ENCODE measurements around the gene NRARP. TPM values are rescaled to one million over a fixed set of nuclear protein-coding genes. Genes with fewer than 3 reads are reported as not detected.

The NRARP gene
- total and polyA plus RNA-seq, 2 of the 8 experiments (the other 6 are each of a cell fraction or from before 2014, with no cell fraction given), result 32.5 to 37.2 TPM

- POLR2A ChIA-PET (ENCODE audit: partially characterized antibody), result interaction anchor here (0.6 to 11.9 kb wide), 3 partner anchors 12 to 184 kb away, joined by 3 to 129 read pairs (median 6); partner anchors contain the start of genes NRARP and TOR4A
- TF ChIP-seq CHD1 (IDR thresholded peaks at IDR 0.05; ENCODE audit: low read depth, low read length), result no peak
- no peak for TF ChIP-seq PHF8 (conservative IDR thresholded peaks at IDR 0.05; ENCODE audit: low read depth, low read length)
- TF ChIP-seq JUND (IDR thresholded peaks at IDR 0.05; ENCODE audit: low read length), result no peak
- TF ChIP-seq ZNF274 (IDR thresholded peaks at IDR 0.05; ENCODE audit: borderline replicate concordance, extremely low read depth, low read length), result no peak
- no peak for TF ChIP-seq SIN3A (conservative IDR thresholded peaks at IDR 0.05 in 1 of 2, IDR thresholded peaks at IDR 0.05 in 1 of 2; ENCODE audit: low read depth in 1 of 2, low read length in 2 of 2)
- no peak for TF ChIP-seq TCF12 (IDR thresholded peaks at IDR 0.05; ENCODE audit: low read depth, low read length)
- TF ChIP-seq MAX (IDR thresholded peaks at IDR 0.05), result no peak
- TF ChIP-seq HDAC6 (IDR thresholded peaks at IDR 0.05; ENCODE audit: low read depth, low read length), result no peak
- no peak for TF ChIP-seq KDM4A (IDR thresholded peaks at IDR 0.05; ENCODE audit: low read depth, low read length, severe bottlenecking)
- TF ChIP-seq EP300 (IDR thresholded peaks at IDR 0.05; ENCODE audit: borderline replicate concordance in 1 of 2, low read depth in 2 of 2, low read length in 2 of 2), result no peak
- TF ChIP-seq CBX5 (IDR thresholded peaks at IDR 0.05; ENCODE audit: low read depth, low read length), result no peak
Measured at GRCh38 chr9:137311986-137312851, 10.1 kb upstream of the NRARP start.

More at GRCh38 chr9:137311986-137312851, 10.1 kb upstream of the NRARP start:
- CTCF ChIA-PET (ENCODE audit: partially characterized antibody), result interaction anchor here (0.7 to 1.5 kb wide), 4 partner anchors 9 to 244 kb away, joined by 3 to 8 read pairs (median 4); partner anchors contain the start of gene NRARP
- no peak for FAIRE-seq
- H3K4ac ChIP-seq (replicated peaks; ENCODE audit: insufficient read length, low read depth, low read length), result no peak overlapping the region
- no peak overlapping the region for H3K14ac ChIP-seq (ENCODE audit: insufficient read length)
- H2BK12ac ChIP-seq (ENCODE audit: low read depth, low read length), result no peak overlapping the region
- no peak overlapping the region for H4K8ac ChIP-seq (ENCODE audit: extremely low read depth, insufficient read depth, low read length)
- no peaks in the 10 kb centered on the region for H3K79me1 ChIP-seq (ENCODE audit: low read depth, low read length)
- no peak overlapping the region for H3K23ac ChIP-seq (ENCODE audit: insufficient read length)
- no peaks in the 10 kb centered on the region; the same call in 1 of the 2 replicates for H3K23me2 ChIP-seq (ENCODE audit: low read depth, low read length)
- 84% methylated on average over 26 of the region's 28 CpGs; no CpG with 5 or more reads in 1 of the 2 experiments for whole genome bisulfite sequencing, 2 experiments (ENCODE audit: extremely low coverage in 1 of 2, insufficient coverage in 1 of 2, insufficient read length in 1 of 2, insufficient replicate concordance in 2 of 2, low coverage in 1 of 2, low lambda C conversion rate in 2 of 2, missing lambda C conversion rate in 1 of 2)
- H3K9me3 ChIP-seq (ENCODE audit: insufficient read depth in 2 of 2, low read depth in 1 of 2, low read length in 1 of 2), result no peaks in the 10 kb centered on the region
- no peak overlapping the region for H3K27ac ChIP-seq (ENCODE audit: low read depth, low read length)
- 0 out of 2 replicates have a peak overlapping the region, but pooled peaks have one; percentile 21 for H2BK5ac ChIP-seq (ENCODE audit: low read depth, low read length)
- no peak overlapping the region for H2AFZ ChIP-seq (ENCODE audit: low read length)
- H2BK20ac ChIP-seq (ENCODE audit: low read length), result no peak overlapping the region
- H3K27me3 ChIP-seq (replicated peaks in 1 of 4; ENCODE audit: control insufficient read depth in 3 of 4, extremely low read depth in 1 of 4, insufficient read depth in 3 of 4, low read length in 3 of 4), result peaks cover 0 to under 1% (median 0%) of the 10 kb centered on the region in 4 experiments; a peak in 1 of 7 replicates
- DNase-seq (ENCODE audit: low read depth in 1 of 2, low spot score in 2 of 2), result no peak
- H3K36me3 ChIP-seq (ENCODE audit: control insufficient read depth in 2 of 4, insufficient read depth in 4 of 4, low read length in 3 of 4), result no peaks in the 10 kb centered on the region
- peaks cover 0 to 26% (median 18%) of the 10 kb centered on the region in 4 experiments; a peak in 6 of 7 replicates for H3K4me1 ChIP-seq (replicated peaks in 1 of 4; ENCODE audit: control insufficient read depth in 3 of 4, insufficient read depth in 4 of 4, low read length in 3 of 4)
- no peak overlapping the region; the same call in 1 of the 2 replicates for H2BK15ac ChIP-seq (ENCODE audit: low read length)
- no peak overlapping the region for H3K18ac ChIP-seq (ENCODE audit: extremely low read depth, low read length)
- no peak overlapping the region for H3K9ac ChIP-seq (replicated peaks in 1 of 4; ENCODE audit: extremely low read depth in 1 of 4, low read depth in 3 of 4, low read length in 3 of 4)
- H3K56ac ChIP-seq (replicated peaks; ENCODE audit: insufficient read length, low read depth, low read length), result no peak overlapping the region
- no peak overlapping the region for H2AK5ac ChIP-seq (ENCODE audit: low read depth, low read length)
- H2BK120ac ChIP-seq (replicated peaks; ENCODE audit: low read depth, low read length), result no peak overlapping the region
- H4K91ac ChIP-seq (replicated peaks; ENCODE audit: insufficient read length, low read length), result no peak overlapping the region
- no peak overlapping the region for H3K4me2 ChIP-seq (ENCODE audit: insufficient read depth in 1 of 2, low read depth in 2 of 2, low read length in 2 of 2)
- no peak overlapping the region for H4K5ac ChIP-seq (ENCODE audit: insufficient read length, low read depth, low read length)
- H3K79me2 ChIP-seq (ENCODE audit: control insufficient read depth in 1 of 2, insufficient read depth in 2 of 2, low read length in 2 of 2), result no peaks in the 10 kb centered on the region
- no peak overlapping the region for H3K4me3 ChIP-seq (ENCODE audit: extremely low read depth in 1 of 4, insufficient read depth in 2 of 4, low read depth in 3 of 4, low read length in 4 of 4)
- H4K20me1 ChIP-seq (replicated peaks in 1 of 2; ENCODE audit: control insufficient read depth in 1 of 2, insufficient read depth in 2 of 2, low read length in 2 of 2), result no peaks in the 10 kb centered on the region
